ENCODE data around the gene GATB.

Gene GATB

DNA sequence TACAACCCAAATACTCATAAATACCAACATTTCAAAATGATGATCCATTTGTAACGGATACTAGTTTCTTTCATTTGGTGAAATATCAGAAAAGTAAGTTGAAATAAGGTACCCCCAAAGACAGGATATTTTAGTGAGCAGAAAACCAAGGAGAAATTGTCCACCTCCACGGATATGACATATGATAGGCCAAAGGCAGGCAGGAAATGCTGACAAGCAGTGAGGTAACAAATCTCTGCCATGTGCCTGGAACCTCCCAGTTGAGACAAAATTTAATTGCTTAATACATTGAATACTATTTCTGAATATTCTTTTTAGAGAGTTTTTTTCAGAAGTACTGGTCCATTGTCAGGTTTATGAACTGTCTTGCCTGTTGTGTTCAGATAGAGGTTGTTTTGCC, 118.8 kb downstream of the GATB start:
- peak in 1 of 3 experiments; percentile 2 for DNase-seq

DNA sequence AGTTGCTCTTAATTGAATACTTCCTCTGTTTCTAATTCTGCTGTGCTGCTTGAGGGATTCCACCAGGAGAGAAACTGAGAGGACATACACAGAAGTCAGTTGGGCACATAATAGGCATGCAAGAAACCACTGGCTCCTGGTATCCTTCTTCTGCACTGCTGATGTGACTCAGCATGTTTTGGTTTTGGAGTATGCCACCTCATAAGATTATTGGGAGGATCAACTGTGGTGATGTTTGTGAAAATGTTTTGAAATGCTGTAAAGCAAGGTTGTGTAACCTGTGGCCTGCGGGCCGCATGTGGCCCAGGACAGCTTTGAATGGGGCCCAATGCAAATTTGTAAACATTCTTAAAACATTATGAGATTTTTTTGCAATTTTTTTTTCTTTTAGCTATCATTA, 119.6 kb downstream of the GATB start:
- DNase-seq = no peak

DNA sequence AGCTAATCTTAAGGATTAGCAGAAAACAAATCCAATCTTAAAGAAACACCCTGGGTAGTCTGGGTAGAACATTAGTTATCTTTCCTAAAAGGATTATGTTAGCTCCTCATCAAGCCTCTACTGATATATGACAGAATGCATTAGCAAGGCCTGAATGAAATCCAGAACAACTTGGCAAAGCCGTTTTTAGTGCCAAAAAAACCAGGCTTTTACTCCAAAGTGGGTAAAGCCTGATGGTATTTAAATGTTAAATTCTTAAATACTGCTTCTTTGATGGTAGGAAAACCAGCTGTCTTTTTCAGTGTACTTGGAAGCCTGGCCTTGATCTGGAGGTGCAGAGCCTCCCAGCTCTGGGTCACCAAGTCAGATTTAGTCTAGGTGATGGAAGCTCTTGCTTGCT, 120.4 kb downstream of the GATB start:
- DNase-seq = no peak

DNA sequence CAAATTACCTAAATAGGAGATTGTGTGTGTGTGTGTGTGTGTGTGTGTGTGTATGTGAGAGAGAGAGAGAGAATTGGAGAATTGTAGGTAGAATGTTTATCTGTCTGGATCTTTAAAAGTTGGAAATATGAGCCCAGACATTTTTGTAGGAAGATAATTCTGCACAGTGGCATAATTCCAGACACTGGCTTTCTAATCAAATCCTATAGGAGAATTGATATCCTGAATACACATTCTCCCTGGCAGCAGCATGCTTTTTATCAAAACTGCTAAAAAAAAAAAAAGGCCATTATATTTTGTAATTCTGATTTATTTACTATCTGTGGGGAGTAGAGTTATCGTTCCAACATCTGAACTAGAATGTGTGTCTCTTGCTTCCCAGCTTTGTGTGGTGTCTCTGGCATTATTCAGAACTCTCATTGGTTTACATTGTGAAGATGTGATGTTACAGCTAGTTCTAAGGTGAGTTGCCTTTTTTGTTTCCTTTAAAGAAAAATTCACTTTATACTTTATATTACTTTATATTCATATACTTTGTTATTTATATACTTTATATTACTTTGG, 122.4 kb downstream of the GATB start:
- DNase-seq = no peak

DNA sequence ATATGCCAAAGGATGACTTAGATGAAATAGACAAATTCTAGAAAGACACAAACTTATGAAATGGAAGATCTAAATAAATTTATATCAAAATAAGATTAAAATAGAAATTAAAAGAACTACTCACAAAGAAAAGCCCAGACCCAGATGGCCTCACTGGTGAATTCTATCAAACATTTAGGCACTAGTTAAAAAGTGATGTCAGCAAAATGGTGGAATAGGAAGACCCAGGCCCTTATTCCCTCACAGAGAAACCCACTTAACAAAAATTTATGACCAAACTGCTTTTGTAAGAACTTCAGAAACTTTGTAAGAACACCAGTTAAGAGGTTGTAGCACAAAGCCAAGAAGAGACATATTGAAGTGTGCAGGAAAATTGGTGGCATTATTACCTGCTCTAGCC, 129.5 kb downstream of the GATB start:
- no peak for DNase-seq

DNA sequence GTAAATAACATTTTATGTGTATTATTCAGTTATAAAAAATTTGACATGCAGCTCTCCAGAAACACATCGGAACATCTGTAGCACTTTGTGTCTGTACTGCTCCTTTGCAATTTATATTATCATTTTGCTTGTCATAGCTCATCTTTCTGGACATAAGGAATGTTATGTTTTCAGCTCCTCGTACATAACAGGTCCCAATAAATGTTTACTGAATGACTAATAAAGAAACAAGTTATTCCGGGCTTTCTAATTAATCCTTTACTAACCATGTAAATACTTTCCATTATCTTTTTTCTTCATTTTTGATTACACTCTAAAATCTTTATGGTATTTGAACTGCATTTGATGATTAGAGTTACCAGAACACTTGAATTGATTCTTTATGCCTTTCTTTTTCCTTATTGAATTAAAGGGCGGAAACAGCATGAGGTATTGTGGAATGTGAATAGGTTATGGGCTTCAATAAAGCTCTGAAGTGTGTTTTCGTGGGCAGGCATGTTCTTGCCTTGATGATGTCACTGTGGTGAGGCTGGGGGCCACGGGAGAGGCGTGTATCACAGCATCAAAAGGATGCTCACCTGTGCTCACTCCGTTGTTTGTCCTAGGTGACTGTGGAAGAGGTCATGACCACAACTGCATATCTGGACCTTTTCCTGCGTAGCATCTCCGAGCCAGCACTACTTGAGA, 131.6 kb downstream of the GATB start:
- DNase-seq = no peak

DNA sequence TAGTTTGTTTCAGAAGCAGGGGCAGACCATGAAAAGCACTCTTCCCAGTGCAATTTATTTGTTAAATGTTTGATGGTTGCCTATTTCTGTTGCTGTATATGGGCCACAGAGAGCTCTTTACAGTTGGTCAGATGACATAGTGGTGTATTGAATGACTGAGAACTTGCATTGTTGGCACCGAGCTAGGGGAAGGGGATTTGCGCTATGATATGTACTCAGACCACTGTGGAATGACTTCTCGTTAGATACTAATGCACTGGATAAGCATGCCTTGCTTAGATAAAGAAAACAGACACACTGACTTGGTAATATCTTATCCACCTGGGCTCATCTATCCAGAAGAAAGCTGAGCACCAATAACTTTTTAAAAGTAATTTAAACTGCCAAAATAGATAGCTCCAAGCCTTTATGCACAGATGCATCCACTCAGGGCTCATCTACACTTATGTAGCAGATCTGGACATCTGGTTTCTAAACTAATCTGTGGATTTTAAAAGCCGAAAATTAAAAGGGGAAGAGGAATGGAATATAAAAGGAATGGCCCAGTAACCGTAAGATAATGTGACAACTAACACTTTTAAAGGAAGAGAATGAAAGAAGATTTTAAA, 132.7 kb downstream of the GATB start:
- no peak for DNase-seq

DNA sequence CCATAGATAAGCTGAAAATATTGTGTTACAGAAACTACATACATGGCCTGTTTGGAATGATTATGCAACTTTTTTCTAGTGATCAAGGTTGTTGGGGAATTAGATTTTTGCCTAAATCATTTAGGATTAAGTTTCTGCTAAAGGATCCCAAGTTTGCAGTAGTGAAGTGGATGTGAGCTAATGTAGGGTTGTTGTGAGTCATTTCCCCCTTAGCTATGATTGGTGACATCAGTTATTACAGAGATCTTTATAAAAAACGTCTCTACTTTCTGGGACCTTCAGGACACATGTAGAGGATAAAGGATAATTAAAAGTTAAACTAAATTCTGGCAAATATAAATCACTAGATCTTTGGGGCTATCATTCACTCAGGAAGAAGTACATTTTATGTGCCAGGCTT, 133.3 kb downstream of the GATB start:
- DNase-seq = no peak

DNA sequence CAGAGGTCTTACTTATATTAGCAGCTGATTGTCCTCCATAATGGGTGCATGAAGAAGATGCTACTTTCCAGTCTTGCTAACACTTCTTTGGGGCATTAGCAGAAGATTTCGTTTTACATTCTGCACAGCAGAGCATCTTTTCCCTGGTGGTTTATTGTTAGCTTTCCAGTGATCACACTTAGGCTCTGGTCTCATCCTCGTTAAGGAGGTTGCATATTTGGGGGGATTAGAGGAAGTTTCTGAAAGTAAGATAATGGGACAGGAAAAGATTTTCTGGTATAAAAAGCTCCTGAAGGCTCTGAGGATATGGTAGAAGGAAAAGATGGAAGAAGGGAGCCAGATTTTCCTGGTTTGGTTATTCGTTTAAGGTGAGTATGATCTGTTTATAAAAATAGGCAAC, 134.1 kb downstream of the GATB start:
- DNase-seq = no peak

DNA sequence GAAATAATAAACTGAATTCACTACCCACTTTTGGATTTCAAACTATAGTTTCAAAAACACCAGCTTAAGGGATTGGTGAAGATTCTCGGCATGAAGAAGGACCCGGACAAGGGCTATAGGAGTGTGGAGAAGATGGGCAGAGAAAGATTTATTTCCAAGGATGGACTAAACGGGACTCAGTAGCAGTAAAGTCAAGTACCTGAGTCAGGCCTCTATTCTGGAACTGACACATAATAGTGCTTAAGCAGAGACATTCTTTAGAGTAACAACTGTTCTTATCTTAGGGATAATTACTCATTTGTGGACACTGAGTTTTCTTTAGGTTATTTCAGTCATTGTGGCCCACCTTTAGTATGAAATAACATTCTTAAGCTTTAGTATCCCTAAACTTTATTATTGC, 134.6 kb downstream of the GATB start:
- no peak for DNase-seq

DNA sequence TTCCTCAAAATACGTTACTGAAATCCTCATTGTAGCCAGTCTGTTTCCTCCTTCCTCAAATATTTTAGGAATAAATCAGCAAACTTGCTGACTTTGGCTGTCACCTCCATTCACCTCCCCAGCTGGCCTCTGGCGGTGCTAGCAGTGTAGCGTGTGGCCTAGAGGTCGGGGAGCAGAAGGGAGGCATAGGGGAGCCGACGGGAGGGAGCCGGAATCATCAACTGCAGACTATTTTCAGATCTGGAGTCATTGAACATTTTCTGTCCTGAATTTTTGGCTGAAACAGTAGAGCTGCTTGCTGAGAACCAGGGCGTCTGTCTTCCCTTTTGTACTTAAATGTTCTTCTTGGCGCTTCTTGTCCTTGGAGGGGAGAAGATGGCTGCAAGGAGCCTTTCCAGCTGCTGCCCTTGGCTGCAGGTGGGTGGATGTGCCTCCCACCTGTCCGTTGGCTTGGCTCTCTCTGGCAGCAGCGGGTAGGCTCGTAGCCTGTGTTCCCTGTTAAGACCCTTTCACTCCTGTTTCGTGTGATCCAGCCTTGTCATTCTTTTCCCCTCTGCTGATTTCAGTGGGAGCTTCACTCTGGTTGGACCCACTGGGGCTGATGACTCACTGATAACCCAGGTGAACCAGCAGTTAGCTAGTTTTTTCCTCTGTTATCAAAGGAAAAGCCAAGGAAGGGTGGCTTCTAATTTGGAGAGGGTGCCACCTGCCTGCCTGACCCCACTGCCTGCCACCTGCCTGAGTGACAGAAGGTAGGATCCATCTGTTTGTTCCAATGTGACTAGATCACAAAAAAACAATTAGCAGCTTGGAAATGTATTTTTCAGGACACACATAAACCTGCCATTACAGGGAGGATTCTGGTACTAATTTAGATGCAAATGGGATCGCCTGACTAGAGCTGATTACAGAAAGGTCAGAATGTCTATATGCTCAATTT, 135.9 kb downstream of the GATB start:
- peak in 1 of 3 experiments; percentile 24 for DNase-seq
